GM08714 (cell line): ENCODE measurements around the gene SOAT2.
"Not testable (repeated sequence)": the region's sequence is repeated elsewhere in the genome, so short reads cannot be mapped to it uniquely, and the experiment has no call there.

Source experiments
- H3K4me3 ChIP-seq: fragments of 200-500 bp; sonication (Bioruptor generic); 2 replicates; pipeline ENCODE4 v1.5.1; 2014; ENCODE audit warnings: mild to moderate bottlenecking, low read length, inconsistent platforms
- ZNF274 ChIP-seq: IDR thresholded peaks from 2 replicates; pipeline ENCODE4 v1.6.1; 2012; ENCODE audit warnings: mild to moderate bottlenecking, low read depth, low read length

SOAT2 gene

DNA sequence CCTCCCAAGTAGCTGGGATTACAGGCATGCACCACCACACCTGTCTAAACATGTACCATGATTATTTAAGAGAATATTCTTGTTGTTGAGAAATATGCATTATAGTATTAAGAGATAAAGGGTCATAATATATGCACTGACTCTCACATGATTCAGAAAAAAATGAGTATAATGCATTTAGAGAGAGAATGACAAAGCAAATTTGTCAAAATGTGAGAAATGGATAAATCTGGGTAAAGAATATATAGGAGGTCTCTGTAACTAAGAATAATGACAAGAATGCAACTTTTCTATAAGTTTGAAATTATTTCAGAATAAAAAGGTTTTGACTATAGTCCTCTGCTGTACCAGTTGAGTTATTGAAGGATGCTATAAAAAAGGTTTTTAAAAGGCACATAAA is 49.1 kb downstream of the SOAT2 start:
- H3K4me3 ChIP-seq = no peak overlapping the region
- TF ChIP-seq ZNF274 = no peak

DNA sequence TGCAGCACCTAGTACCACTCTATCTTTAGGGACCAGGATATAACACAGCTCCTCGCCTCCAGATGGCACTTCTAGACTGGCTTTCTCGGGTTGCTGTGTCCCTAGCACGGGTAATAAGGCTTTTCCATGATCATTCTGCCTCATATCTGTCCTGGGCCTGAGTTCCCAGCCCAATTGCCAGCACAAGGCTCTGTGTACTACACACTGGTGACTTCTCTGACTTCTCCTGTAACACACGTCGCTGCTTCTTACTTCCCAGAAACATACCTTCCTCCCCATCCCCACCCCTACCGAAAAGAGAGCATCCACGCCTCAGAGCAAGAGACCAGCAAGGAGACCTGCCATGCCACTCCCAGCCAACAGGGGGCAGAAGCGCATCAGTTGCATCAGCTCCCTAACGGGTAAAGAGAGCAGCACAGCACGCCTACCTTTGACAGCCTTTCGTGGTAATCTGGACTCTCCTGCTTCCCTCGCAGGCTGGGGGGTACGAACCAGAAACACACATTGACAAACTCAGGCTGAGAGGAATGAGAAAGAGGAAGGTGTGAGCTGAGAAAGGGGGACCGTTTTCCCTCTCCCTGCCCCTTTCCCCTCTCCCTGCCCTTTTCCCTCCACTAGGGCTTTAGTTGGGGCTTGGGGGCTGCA is 56.0 kb downstream of the SOAT2 start:
- H3K4me3 ChIP-seq = no peak overlapping the region
- TF ChIP-seq ZNF274 = no peak

DNA sequence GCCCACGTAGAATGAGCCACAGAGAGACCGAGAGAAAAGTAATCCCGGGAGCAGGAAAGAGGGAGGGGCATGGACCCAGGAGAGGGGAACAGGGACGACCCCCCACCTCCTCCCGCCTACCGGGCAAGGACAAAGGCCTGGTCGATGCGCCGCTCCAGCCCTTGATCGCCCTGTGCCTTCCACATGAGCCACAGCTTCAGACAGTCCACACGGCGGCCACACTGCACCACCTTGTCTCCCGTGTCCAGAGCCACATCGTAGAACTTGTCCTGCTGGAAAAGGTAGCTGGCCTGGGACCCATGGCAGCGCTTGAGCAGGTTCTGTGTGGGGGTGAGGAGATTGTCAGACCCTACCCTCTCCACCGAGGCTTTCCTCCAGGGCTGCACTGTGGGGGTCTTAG is 56.7 kb downstream of the SOAT2 start:
- H3K4me3 ChIP-seq = no peak overlapping the region
- no peak for TF ChIP-seq ZNF274

DNA sequence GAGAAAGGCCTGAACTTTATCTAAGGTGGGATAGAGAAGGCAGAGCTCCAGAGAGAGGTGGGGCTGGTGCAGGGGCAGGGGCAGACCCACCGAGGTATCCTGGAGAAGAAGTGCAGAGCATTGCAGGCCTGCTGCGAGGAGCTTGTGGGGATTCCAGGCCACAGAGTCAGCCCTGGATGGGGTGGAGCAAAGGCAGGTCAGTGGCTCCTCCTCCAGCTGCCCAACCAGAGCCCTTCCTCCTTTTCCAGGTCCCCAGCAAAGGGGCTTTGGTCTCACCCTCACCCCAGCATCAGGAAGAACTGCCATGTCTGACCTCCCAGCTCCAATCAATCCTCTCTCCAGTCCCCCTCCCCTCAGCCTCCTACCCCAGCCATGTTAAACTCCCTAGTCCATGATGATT is 57.4 kb downstream of the SOAT2 start:
- no peak overlapping the region for H3K4me3 ChIP-seq
- TF ChIP-seq ZNF274 = no peak

DNA sequence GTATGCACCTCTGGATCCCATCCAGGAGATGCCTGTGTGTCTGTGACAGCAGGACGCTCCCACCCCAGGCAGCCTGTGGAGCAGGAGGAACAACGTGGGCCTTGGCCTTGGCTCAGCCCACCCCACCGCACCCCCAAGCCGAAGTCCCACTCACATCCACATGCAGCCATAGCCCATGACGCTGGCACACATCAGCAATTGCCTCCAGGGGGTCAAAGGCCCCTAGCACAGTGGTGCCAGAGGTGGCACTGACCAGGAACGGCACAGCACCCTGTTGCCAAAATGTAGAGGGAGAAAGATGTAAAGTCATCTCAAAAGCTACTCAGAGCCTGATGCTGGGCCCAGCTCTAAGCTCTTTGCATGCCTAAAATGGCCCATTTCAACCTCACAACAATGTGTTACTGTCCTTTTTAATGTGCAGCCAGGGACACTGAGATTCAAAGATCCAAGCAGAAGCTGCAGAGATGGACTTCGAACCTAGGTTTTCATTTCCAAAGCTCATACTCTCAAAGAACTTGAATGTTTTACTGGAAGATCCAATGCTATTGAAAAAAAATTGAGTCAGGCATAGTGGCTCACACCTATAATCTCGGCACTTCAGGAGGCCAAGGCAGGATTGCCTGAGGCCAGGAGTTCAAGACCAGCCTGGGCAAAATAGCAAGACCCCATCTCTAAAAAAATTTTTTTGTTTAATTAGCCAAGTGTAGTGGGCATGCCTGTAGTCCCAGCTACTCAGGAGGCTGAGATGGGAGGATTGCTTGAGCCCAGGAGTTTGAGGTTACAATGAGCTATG is 58.0 kb downstream of the SOAT2 start:
- H3K4me3 ChIP-seq = no peak overlapping the region

DNA sequence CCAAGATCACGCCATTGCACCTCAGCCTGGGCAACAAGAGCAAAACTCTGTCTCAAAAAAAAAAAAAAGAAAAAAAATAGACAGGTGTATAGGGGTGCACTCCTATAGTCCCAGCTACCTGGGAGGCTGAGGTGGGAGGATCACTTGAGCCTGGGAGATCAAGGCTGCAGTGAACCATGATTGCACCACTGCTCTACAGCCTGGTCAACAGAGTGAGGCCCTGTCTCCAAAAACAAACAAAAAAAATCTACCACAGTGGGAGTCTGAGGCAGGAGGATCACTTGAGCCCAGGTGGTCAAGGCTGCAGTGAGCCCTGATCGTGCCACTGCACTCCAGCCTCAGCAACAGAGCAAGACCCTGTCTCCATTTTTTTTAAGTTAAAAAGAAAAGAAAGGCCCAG is 59.7 kb downstream of the SOAT2 start:
- H3K4me3 ChIP-seq = not testable (repeated sequence)

More for the DNA sequence above, 58.0 kb downstream of the SOAT2 start:
- no peak for TF ChIP-seq ZNF274

DNA sequence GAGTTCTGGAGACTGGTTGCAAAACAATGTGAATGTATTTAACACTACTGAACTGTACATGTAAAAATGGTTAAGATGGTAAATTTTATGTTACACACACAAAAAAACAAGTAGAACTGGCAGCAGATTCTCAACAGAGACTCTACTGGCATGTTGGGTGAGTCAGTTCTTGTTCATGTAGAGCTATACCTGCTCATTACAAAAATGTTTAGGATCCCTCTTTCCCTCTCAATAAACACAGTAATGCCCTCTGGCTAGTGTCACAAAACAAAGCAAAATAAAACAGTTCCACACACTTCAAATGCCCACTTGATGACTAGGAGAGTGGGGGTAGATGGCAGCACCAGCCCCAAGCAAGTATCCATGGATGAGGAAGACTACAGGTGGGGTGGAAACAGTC is 63.6 kb downstream of the SOAT2 start:
- no peak for TF ChIP-seq ZNF274

DNA sequence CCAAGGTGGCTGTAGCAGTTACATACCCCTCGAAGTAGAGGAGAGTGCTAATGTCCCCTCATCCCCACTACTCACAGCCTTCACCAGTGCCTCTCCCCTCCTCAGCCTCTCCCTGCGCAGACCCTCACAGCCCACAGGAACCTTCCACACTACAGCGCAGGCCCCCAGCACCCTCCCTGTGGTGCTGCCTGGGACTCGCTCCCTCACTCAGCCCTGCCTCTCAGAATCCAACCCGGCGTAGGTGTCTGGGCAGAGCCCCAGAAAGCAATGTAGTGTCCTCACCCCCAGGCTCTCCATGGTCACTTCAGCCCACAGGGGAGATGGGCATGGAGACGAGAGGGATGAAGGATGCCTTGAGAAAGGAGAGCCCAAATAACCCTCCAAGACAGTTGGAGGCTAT is 66.4 kb downstream of the SOAT2 start:
- no peak for TF ChIP-seq ZNF274
- H3K4me3 ChIP-seq = no peak overlapping the region

More for the DNA sequence above, 63.6 kb downstream of the SOAT2 start:
- no peak overlapping the region for H3K4me3 ChIP-seq

DNA sequence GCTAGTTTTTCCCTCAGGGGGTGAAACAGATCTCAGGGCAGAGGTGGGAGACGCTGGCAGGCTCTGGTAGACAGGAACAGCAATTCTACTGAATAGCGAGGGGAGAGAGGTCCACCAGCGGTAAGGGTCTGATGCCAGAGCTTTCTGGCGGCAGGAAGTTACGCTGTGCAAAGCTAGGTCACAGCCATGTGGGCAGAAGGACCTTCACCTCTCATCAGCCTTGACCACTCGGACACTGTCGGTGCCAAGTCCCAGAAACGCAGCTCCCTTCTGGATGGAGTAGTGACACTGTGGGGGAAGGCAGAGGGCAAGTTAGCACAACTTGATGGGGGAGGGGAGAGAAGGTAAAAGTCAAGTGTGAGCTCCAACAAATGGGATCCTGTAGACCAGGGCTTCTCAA is 66.9 kb downstream of the SOAT2 start:
- H3K4me3 ChIP-seq = no peak overlapping the region
- no peak for TF ChIP-seq ZNF274

DNA sequence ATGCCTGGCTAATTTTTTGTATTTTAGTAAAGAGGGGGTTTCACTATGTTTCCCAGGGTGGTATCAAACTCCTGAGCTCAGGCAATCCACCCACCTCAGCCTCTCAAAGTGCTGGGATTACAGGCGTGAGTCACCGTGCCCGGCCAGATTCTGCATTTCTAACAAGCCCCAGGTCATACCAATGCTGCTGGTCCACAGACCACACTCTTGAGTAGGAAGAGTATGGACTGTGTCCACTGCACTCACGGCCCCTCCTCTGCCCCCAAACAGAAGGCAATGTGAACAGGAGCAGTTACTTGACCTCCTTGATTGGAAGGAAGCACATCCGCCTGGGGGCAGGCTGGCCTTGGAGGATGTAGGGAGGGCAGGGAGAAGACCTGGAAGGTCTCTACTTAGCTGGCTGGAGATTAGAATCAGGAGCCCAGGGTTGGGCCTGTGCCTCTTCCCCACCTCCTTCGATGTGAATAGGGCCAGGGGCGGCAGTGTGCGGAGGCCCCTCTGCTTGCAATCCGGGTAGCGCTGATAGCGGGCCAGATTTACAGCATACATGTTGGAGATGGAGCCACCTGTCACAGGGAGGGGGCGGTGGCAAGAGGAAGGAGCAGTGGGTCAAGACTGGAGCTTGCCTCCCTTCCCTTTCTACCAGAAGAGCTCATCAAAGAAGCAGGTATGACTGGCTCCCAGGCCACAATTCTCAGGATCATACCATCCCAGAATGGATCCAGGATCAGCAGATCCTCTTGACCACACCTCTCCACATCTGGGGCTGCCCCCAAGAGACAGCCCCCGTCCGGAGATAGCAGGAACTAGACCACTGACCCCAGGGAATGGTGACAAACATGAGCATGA is 67.8 kb downstream of the SOAT2 start:
- no peak for TF ChIP-seq ZNF274
- no peak overlapping the region for H3K4me3 ChIP-seq

DNA sequence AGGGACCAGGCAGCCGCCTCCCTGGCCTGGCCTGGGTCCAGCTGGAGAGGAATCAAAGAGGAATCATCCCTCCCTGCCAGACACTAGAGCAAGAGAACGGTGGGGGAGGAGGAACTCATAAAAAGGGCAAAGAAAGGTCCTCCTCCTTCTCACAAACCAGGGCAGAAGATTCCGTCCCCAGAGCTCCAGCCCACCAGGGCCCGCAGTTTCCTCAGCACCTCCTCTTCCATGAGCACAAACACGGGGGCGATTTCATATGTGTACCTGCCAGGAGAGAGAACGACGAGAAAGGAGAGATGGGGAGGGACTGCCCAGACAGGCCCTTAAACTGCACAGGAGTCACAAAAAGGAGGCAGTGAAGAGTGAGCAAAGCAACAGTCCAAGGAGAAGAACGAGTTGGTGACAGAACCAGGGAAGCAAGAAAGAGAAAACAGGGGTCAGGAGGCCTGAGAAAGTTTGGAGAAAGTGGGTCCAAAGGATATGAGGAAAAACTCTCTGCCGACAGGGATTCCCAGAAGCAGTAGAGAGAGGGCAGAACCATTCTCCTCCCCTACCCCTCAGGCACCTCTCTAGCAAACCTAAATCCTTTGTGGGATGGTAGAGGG is 68.5 kb downstream of the SOAT2 start:
- no peak for TF ChIP-seq ZNF274
- no peak overlapping the region for H3K4me3 ChIP-seq

DNA sequence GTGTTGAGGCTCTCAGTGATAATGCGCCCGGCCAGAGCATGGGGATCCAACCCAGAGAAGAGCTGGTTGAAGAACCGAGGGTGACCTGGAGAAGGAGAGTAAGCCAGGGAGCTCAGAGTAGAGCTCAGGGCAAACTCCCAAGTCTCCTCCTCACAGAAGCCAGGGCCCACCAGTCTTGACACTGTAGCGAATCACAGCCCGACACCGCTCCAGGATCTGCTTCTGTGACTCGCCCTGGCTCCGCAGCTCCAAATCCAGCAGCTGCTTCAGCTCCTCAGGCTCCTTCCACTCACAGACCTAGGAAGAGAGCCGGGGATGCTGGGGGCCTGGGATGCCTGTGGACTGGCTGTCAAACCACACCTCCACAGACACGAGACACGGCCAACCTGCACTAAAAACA is 69.1 kb downstream of the SOAT2 start:
- H3K4me3 ChIP-seq = no peak overlapping the region
- no peak for TF ChIP-seq ZNF274

DNA sequence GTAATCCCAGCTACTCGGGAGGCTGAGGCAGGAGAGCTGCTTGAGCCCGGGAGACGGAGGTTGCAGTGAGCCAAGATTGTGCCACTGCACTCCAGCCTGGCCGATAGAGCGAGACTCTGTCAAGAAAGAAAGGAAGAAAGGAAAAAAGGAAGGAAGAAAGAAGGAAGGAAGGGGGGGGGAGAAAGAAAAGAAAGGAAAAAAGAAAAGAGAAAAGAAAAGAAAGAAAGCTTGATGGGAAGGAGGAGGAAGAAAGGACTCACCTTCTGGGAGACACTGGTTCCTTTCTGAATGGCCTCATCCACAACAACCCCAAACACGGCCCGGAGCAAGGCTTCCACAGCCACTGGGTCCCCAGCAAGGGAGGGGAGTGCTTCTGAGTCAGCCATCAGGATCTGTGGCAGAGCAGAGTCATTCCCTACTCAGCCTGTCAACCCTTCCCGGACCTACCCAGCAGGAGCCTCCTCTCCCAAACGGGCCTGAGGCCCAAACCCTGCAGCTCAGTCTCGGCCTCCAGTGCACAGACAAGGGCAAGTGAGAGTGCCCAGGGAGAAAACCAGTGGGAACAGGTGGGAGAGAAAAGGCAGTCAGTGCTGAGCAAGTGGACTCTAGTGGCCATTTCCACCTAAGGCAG is 69.9 kb downstream of the SOAT2 start:
- TF ChIP-seq ZNF274 = no peak
- H3K4me3 ChIP-seq = no peak overlapping the region
